Measurements from ENCODE around the gene BAIAP2. TPM values are rescaled to one million over a fixed set of nuclear protein-coding genes. Genes with fewer than 3 reads are reported as not detected.

Gene BAIAP2
- total and polyA plus RNA-seq, 2 donors (not counting 3 experiments of a cell fraction or from before 2014, with no cell fraction given): 12.3 to 18.6 TPM

GRCh38 chr17:81053041-81053970, 18.4 kb downstream of the BAIAP2 start:
- TF ChIP-seq POLR2A (IDR thresholded peaks at IDR 0.05; ENCODE audit: low read depth, low read length) (no peak), EZH2 (IDR thresholded peaks at IDR 0.05; ENCODE audit: borderline replicate concordance, low read depth, low read length, severe bottlenecking) (no peak), POLR2AphosphoS5 (IDR thresholded peaks at IDR 0.05; ENCODE audit: insufficient read depth, low read depth, low read length) (no peak), MYC (IDR thresholded peaks at IDR 0.05; ENCODE audit: low read depth, low read length) (no peak), JUN (IDR thresholded peaks at IDR 0.05; ENCODE audit: borderline replicate concordance, insufficient read depth, insufficient read length, low read depth) (no peak), CTCF (IDR thresholded peaks at IDR 0.05; ENCODE audit: extremely low read depth in 1 of 2, insufficient read depth in 1 of 2, low read depth in 1 of 2, low read length in 2 of 2) (no peak), GATA2 (IDR thresholded peaks at IDR 0.05; ENCODE audit: insufficient read depth, insufficient read length, low read depth, low read length) (no peak), FOS (IDR thresholded peaks at IDR 0.05; ENCODE audit: borderline replicate concordance, insufficient read depth, low read length) (no peak)
- TF ChIP-seq, protein P1, sequence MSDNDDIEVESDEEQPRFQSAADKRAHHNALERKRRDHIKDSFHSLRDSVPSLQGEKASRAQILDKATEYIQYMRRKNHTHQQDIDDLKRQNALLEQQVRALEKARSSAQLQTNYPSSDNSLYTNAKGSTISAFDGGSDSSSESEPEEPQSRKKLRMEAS (IDR thresholded peaks at IDR 0.05; ENCODE audit: insufficient read depth, insufficient read length): no peak
- Histone ChIP-seq H2AFZ (ENCODE audit: low read depth, low read length) (no peak overlapping the region), H3K27me3 (ENCODE audit: control insufficient read depth in 2 of 2, insufficient read depth in 2 of 2, low read length in 2 of 2) (no peaks in the 10 kb centered on the region), H3K9me3 (replicated peaks; ENCODE audit: control insufficient read depth, insufficient read depth, low read length) (no peaks in the 10 kb centered on the region), H3K4me2 (ENCODE audit: insufficient read depth, low read length) (no peak overlapping the region), H3K4me3 (replicated peaks in 1 of 3; ENCODE audit: insufficient read depth in 1 of 3, low read depth in 1 of 3, low read length in 3 of 3) (no peak overlapping the region), H3K79me2 (ENCODE audit: control insufficient read depth, insufficient read depth, low read length) (no peaks in the 10 kb centered on the region), H4K20me1 (replicated peaks; ENCODE audit: control insufficient read depth, extremely low read depth, insufficient read depth, low read length) (no peaks in the 10 kb centered on the region), H3K9ac (replicated peaks; ENCODE audit: extremely low read depth, insufficient read depth, low read length) (no peak overlapping the region), H3K4me1 (ENCODE audit: control insufficient read depth, extremely low read depth, insufficient read depth, low read length) (peaks cover 14% of the 10 kb centered on the region), H3K27ac (ENCODE audit: insufficient read depth, low read depth, low read length) (no peak overlapping the region), H3K36me3 (ENCODE audit: control insufficient read depth in 2 of 2, extremely low read depth in 1 of 2, insufficient read depth in 2 of 2, low read length in 2 of 2) (no peaks in the 10 kb centered on the region), H3K9me1 (replicated peaks; ENCODE audit: control insufficient read depth, extremely low read depth, insufficient read depth, low read length) (no peaks in the 10 kb centered on the region)
- DNase-seq (ENCODE audit: low read depth, low spot score) (peak; percentile 29), FAIRE-seq (peak; percentile 80)
- POLR2A ChIA-PET: no interaction called here
- CTCF ChIA-PET: interaction anchor here (0.8 to 1.2 kb wide), 3 partner anchors 14 to 48 kb away, joined by 3 read pairs; no protein-coding TSS in a partner anchor
- dilution Hi-C loops (cut with MboI; ENCODE audit: extremely low pct_ligation_motif_present, low sequenced_read_pairs): no loop called here
- no TSS peak for BruUV-seq (replicated peaks)
- intact Hi-C loops (cut with micrococcal nuclease): no loop called here

All from endothelial cell of umbilical vein (primary cell).